ENCODE results near the gene TNFSF10.
"Not testable (repeated sequence)": the region's sequence is repeated elsewhere in the genome, so short reads cannot be mapped to it uniquely, and the experiment has no call there.

TNFSF10 gene

DNA sequence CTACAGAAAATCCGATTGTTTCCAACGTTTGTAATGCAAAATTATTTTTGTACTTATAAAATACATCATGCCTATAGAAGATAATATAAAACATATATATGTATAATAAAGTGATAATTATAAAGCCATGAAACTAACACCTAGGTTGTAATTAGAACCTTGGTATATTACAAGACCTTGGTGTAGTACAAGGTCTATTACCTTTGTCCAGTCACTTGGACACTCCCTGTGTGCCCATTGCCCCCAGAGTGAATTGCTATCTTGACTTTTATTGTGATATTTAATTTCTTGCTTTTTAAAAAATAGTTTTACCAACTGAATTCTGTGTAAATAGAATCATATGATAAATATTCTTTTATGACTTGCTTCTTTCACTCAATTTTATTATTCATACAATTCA, 20.7 kb upstream of the TNFSF10 start:
- no peak for DNase-seq

DNA sequence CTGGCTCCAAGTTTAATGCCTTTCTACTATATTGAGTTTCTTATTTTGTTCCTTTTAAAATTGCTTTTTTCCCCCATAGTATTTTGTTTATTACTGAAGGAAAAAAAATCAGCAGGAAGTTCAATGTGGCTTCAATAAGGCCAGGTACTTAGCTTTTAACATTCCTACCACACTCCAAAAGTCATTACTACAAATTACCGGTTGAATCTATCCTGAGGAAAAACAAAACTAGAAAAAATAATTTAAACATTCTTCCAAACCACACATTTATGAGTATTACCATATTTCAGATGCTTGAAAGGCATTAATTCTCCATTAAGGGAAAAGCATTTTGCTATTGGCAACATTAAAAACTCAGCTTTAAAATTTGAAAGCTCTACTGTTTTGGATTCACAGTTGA, 20.2 kb upstream of the TNFSF10 start:
- no peak for DNase-seq

DNA sequence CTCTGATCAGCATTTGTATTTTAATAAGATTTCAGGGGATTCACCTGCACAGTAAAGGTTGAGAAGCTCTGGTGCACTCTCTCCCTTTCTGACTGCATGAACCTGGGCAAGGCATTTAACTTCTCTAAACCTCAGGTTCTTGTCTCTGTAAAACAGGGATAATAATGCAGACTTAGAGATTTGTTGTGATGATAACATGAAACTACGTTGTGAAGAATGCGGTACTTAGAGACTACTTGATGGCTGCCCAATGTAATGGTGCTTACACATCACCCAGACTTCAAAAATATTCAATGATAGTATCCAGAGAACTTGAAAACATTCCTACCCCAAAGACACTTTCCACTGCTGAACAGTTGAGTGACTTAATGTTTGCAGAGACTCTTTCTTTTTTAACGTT, 19.8 kb upstream of the TNFSF10 start:
- no peak for DNase-seq

- no peak for DNase-seq
These were observed 18.8 kb upstream of the TNFSF10 start for GRCh38 chr3:172541945-172542488.

GRCh38 chr3:172540049-172540448, 16.8 kb upstream of the TNFSF10 start:
- no peak for DNase-seq

DNA sequence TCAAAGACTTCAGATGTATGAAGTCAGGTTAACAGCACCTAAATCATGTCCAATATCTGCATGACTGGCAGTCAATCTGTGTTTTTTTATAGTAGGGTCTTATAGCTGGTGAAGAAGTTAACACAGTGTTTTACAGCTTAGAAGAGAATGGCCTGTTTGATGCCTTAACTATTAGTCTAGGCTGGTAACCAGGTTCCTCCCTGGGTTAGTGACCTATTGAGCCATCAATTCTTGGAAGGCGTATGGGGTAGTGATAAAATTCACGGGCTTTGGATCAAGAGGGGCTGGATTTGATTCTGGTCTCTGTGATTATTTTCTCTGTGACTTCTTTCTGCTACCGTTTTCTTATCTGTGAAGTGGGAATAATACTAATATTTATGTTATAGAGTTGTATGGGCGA, 16.0 kb upstream of the TNFSF10 start:
- no peak for DNase-seq

- no peak for DNase-seq
These were observed 15.3 kb upstream of the TNFSF10 start for GRCh38 chr3:172538368-172539151.

GRCh38 chr3:172537507-172538158, 14.4 kb upstream of the TNFSF10 start:
- no peak for DNase-seq

- DNase-seq = peak; percentile 79
These were observed 13.8 kb upstream of the TNFSF10 start for GRCh38 chr3:172536993-172537419.

GRCh38 chr3:172536505-172536904, 13.3 kb upstream of the TNFSF10 start:
- DNase-seq = no peak

DNA sequence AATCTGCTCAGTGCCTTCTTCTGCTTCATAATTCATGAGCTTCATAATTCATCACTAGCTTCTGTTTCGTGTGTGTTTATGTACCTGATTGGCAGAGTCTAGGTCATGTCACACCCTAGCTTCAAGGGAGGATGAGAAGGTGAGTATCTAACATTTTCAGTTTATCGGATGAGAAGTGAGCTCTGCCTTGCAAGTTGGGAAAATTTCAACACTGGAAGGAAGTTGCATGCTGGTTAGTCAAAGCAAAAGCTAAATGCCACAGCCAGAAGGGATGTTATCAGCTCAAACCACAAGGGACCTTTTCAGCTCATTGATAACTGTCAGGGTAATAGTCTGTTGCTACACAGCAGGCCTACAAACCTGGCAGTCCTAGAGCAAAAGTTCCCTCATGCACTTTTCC, 7.3 kb upstream of the TNFSF10 start:
- DNase-seq = peak; percentile 91

- peak; percentile 44 for DNase-seq
These were observed 6.9 kb upstream of the TNFSF10 start for GRCh38 chr3:172530101-172530561.

GRCh38 chr3:172528677-172529076, 5.4 kb upstream of the TNFSF10 start:
- no peak for DNase-seq

DNA sequence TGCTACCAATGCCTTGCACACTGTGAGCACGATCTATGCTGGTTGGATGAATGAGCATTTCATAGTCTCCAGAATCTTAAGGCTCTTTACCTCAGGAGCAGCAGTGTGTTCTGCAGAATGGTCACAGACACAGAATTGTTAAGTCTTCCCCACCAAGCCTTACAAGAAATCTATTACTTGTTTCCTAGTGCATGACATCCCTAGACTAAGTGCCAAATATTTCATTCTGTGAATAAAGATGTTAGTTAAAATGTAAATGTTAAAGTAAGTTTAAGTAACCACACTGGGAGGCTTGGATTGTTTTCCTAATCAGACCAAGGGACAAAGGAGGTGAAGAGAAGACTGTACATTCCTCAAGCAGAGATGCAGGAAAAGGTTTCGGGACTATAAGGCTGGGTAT, 4.1 kb upstream of the TNFSF10 start:
- no peak for DNase-seq

DNA sequence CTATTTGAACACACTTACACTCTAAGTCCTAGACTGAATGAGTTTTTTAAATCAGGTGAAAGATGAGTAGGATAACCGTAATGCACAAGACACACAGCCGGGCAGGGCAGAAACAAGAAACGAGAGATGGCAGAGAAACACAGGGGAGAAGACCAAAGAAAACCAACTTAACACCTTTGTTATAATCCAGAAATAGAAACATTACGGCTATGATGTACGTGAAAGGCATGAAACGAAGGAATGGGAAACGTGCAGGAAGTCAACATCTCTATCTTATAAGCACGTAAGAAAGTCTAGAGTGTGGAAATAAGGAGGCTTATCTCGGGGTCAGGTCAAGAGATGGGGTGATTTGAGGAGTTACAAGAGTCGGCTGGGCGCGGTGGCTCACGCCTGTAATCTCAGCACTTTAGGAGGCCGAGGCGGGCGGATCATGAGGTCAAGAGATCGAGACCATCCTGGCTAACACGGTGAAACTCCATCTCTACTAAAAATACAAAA, 1.9 kb upstream of the TNFSF10 start:
- DNase-seq = no peak

DNA sequence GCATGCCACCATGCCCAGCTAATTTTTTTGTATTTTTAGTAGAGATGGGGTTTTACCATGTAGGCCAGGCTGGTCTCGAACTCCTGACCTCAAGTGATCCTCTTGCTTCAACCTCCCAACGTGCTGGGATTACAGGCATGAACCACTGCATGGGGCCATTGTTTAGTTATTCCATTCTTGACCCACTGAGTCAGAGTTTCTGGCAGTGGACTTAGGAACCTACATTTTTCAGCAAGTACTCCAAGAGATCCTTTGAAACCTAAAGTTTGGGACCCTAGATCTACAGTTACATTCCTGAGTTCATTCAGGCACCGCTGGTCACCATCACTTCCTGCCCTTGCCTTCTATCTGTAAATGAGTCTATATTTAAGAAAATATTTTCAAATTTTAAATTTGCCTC, 1.4 kb upstream of the TNFSF10 start:
- DNase-seq = no peak

- not testable (repeated sequence) for DNase-seq
These were observed 1.1 kb downstream of the TNFSF10 start for GRCh38 chr3:172521837-172522726.

DNA sequence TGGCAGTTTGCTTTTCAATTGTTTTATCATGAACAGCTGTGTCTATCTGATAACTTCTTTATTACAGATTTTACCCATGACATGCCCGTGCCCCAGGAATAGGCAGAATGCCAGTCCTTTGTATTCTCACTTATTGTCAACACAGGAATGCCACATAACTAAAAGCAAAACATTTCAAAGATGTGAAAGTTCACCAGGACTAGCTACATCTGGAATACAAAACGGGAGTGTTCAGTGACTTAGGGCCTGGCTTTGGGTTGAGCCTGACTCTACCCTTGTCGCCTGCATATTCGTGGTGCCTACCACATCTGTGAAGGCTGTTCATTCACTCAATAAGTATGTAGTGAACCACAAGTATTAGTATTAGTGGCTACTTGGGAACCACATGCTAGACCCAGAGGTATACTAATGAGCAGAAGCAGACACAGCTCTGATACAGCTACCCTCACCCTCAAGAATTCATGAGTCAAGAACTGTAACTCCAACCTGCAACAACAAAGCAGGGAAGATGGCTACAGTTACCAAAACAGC, 2.9 kb downstream of the TNFSF10 start:
- DNase-seq = peak; percentile 51

DNA sequence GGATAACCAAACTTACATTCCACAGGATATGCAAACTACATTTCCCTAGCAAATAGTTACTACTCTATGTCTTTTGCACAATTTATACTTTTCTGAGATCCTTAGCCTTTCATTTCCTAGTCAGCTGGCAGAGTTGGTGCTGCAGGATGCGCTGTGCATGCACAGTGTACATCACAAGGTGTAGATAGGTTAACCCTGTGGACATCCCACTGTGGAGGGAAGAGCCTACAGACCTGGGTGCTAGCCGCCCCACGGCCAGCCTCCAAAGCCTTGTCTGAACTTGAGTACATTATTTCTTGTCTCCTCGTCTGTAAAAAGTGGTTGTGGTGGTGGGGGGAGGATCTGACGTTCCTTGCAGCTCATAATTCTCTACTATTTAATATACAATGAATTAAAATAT, 3.5 kb downstream of the TNFSF10 start:
- no peak for DNase-seq

DNA sequence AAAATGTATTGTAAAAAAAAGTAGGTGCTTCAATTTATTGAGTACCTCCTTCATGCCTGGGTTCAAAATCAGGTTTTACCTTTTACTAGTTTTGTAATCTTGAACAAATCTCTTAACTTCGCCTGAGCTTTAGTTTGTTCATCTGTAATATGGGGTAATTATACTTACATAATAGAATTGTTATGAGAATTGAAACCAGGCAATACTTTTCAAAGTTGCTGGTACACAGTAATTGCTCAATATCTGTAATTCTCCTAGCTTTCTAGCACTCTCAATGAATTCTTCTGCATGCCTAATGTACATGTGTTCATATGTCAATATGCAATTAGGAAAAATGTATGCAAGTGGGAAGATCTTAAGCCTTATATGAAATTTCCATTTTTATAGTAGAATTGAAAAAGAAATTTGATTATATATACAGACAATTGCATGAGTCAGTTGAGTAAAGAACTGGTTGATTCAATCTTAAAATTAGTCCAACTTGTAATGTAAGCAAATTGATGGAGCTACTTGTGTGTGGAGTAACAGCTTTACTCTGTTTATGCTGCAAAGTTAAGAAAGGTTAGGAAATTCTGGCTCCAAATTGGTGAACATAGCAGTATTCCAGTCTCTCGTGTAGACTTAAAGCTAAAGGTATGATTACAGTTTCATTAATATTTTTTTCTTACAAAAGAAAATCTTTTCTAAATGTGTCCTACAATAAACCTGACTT, 4.1 kb downstream of the TNFSF10 start:
- no peak for DNase-seq

DNA sequence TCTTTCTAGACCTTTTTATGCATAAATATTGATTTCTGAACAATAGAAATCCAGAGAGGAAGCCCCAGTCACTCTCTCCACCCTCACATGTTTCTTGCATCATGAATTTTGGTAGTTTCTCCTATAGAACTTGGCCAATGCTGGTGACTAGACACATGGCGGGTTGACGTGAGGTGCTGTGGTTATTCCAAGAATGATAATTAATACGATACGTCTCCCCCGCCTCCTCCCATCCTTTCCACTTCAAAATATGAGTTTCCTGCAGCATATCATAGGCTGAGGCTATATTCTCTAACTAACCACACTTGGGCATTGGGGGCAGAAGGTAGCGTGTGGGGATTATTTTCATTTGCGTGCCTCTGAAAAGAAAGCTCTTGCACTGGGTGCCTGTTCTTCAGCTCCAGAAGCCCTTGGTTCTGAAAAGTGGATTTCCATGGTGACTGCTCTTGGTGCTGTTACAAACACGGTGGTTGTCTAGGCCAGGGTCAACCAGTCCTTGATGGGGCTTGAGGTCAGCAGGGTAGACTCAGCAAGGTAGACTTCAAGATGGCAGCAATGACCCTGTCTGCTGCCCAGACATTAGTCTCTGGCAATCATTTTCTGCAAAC, 5.3 kb downstream of the TNFSF10 start:
- DNase-seq = peak; percentile 83
